SK-N-SH treated with all-trans-retinoic acid at 6 μM for 48 hours (cell line): ENCODE data around the gene CPA4.

Source experiments
- ATAC-seq: fragments of 200-7000 bp; cut with Tn5 transposase; 3 replicates; pipeline ENCODE4 v1.9.1; 2020; ENCODE audit warnings: mild to moderate bottlenecking, moderate library complexity
- ARNTL ChIP-seq: fragments of 450-650 bp; formaldehyde crosslinking; IDR thresholded peaks from 2 replicates; pipeline ENCODE4 v1.5.0; 2020; ENCODE audit warnings: low read depth, mild to moderate bottlenecking, moderate library complexity, borderline replicate concordance
- BACH2 ChIP-seq: fragments of 250-450 bp; sonication (Bioruptor Pico); IDR thresholded peaks from 2 replicates; pipeline ENCODE4 v1.9.0; 2021; ENCODE audit warnings: mild to moderate bottlenecking, borderline replicate concordance
- CREB5 ChIP-seq: fragments of 250-450 bp; sonication (Bioruptor Pico); IDR thresholded peaks from 2 replicates; pipeline ENCODE4 v1.5.1; 2020; ENCODE audit warnings: low read depth, mild to moderate bottlenecking, moderate library complexity
- ESRRG ChIP-seq: fragments of 250-450 bp; sonication (Bioruptor Pico); IDR thresholded peaks from 2 replicates; pipeline ENCODE4 v1.6.1; 2021; ENCODE audit warnings: mild to moderate bottlenecking
- ISL1 ChIP-seq: fragments of 250-450 bp; sonication (Bioruptor Pico); IDR thresholded peaks from 2 replicates; pipeline ENCODE4 v2.1.2; 2022; ENCODE audit warnings: mild to moderate bottlenecking, moderate library complexity
- OSR1 ChIP-seq: fragments of 250-450 bp; sonication (Bioruptor Pico); IDR thresholded peaks from 2 replicates; pipeline ENCODE4 v1.8.0; 2022; ENCODE audit warnings: moderate library complexity, mild to moderate bottlenecking, inconsistent platforms
- PATZ1 ChIP-seq: fragments of 250-450 bp; sonication (Bioruptor Pico); IDR thresholded peaks from 2 replicates; pipeline ENCODE4 v1.8.0; 2020; ENCODE audit warnings: mild to moderate bottlenecking, moderate library complexity, borderline replicate concordance
- POU6F1 ChIP-seq: fragments of 250-450 bp; sonication (Bioruptor Pico); IDR thresholded peaks from 2 replicates; pipeline ENCODE4 v1.8.0; 2021; ENCODE audit warnings: low read depth, mild to moderate bottlenecking, moderate library complexity, borderline replicate concordance
- PPARA ChIP-seq: fragments of 250-450 bp; sonication (Bioruptor Pico); IDR thresholded peaks from 2 replicates; pipeline ENCODE4 v1.5.0; 2020; ENCODE audit warnings: mild to moderate bottlenecking, borderline replicate concordance
- SNAI2 ChIP-seq: fragments of 250-450 bp; sonication (Bioruptor Pico); IDR thresholded peaks from 2 replicates; pipeline ENCODE4 v1.5.0; 2020; ENCODE audit warnings: mild to moderate bottlenecking, moderate library complexity
- TOX ChIP-seq: fragments of 250-450 bp; sonication (Bioruptor Pico); IDR thresholded peaks from 2 replicates; pipeline ENCODE4 v1.8.0; 2021; ENCODE audit warnings: mild to moderate bottlenecking, moderate library complexity, borderline replicate concordance
- TSHZ2 ChIP-seq: fragments of 250-450 bp; sonication (Bioruptor Pico); IDR thresholded peaks from 2 replicates; pipeline ENCODE4 v1.5.0; 2020; ENCODE audit warnings: mild to moderate bottlenecking, moderate library complexity
- ZFP3 ChIP-seq: fragments of 250-450 bp; sonication (Bioruptor Pico); IDR thresholded peaks from 2 replicates; pipeline ENCODE4 v1.5.0; 2020; ENCODE audit warnings: mild to moderate bottlenecking, moderate library complexity
- ZNF565 ChIP-seq: fragments of 450-650 bp; formaldehyde crosslinking; conservative IDR thresholded peaks from 2 replicates; pipeline ENCODE4 v1.5.0; 2020; ENCODE audit warnings: low read depth, mild to moderate bottlenecking, moderate library complexity
- ZNF70 ChIP-seq: fragments of 450-650 bp; formaldehyde crosslinking; IDR thresholded peaks from 2 replicates; pipeline ENCODE4 v1.5.0; 2020; ENCODE audit warnings: mild to moderate bottlenecking, moderate library complexity
- ZNF8 ChIP-seq: fragments of 450-650 bp; formaldehyde crosslinking; IDR thresholded peaks from 2 replicates; pipeline ENCODE4 v1.5.0; 2020; ENCODE audit warnings: mild to moderate bottlenecking, moderate library complexity

Gene CPA4

GRCh38 chr7:130345136-130345535 lies 52.2 kb downstream of the CPA4 start:
- TF ChIP-seq POU6F1 (no peak), ZNF565 (no peak), ZNF70 (CRISPR knock-in tag) (no peak), ZFP3 (no peak), PATZ1 (CRISPR knock-in tag) (no peak), SNAI2 (CRISPR knock-in tag) (no peak), PPARA (CRISPR knock-in tag) (no peak), BACH2 (CRISPR knock-in tag) (no peak), TSHZ2 (CRISPR knock-in tag) (no peak), OSR1 (CRISPR knock-in tag) (no peak)
- no peak for ATAC-seq

GRCh38 chr7:130345725-130346124 lies 52.8 kb downstream of the CPA4 start:
- ATAC-seq, result no peak; the same call in 2 of the 3 replicates
- no peak for TF ChIP-seq ZNF70 (CRISPR knock-in tag)
- TF ChIP-seq ARNTL (CRISPR knock-in tag), result no peak
- TF ChIP-seq POU6F1, result no peak

GRCh38 chr7:130346177-130346905 lies 53.4 kb downstream of the CPA4 start:
- TF ChIP-seq OSR1 (CRISPR knock-in tag) (no peak), ZNF565 (no peak), ZNF70 (CRISPR knock-in tag) (no peak), ZNF8 (CRISPR knock-in tag) (no peak), TOX (CRISPR knock-in tag) (no peak), ESRRG (CRISPR knock-in tag) (no peak), SNAI2 (CRISPR knock-in tag) (no peak), TSHZ2 (CRISPR knock-in tag) (no peak), CREB5 (CRISPR knock-in tag) (no peak), ISL1 (CRISPR knock-in tag) (no peak)
- peak; percentile 35 for ATAC-seq
